Spleen (tissue), 7 donors: ENCODE data around the gene TMC5.

Source experiments
- POLR2A ChIP-seq, 3 donors: fragments of 450-650 bp; IDR thresholded peaks; one replicate each; pipeline ENCODE4 v1.5.1; 2017; ENCODE audit warnings: antibody characterized with exemption in 3 of 3, mild to moderate bottlenecking in 1 of 3
- POLR2AphosphoS5 ChIP-seq, 3 donors: sonication (generic); formaldehyde crosslinking; IDR thresholded peaks; one replicate each; pipeline ENCODE4 v1.5.1; 2017; ENCODE audit warnings: antibody characterized with exemption in 3 of 3
- TF ChIP-seq, protein P1 (sequence below), 11 experiments: fragments of 200-600 bp in 7 of 11; fragments of 450-650 bp in 4 of 11; sonication (generic) in 4 of 11; IDR thresholded peaks in 8 of 11; conservative IDR thresholded peaks in 3 of 11; 1 replicate in 7 of 11; 2 replicates in 4 of 11; pipeline versions ENCODE4 v1.4.0 to v1.8.0; 2016 to 2021; ENCODE audit warnings: antibody characterized with exemption in 11 of 11, inconsistent platforms in 4 of 11, mild to moderate bottlenecking in 1 of 11
- donor health status: DM: no; HTN: no; CAD: no; lungs with moderate emphysema.
- donor health status: DM: no; HTN: no; CAD: no.
- donor health status: DM: no; HTN: no; CAD: no.

DNA sequence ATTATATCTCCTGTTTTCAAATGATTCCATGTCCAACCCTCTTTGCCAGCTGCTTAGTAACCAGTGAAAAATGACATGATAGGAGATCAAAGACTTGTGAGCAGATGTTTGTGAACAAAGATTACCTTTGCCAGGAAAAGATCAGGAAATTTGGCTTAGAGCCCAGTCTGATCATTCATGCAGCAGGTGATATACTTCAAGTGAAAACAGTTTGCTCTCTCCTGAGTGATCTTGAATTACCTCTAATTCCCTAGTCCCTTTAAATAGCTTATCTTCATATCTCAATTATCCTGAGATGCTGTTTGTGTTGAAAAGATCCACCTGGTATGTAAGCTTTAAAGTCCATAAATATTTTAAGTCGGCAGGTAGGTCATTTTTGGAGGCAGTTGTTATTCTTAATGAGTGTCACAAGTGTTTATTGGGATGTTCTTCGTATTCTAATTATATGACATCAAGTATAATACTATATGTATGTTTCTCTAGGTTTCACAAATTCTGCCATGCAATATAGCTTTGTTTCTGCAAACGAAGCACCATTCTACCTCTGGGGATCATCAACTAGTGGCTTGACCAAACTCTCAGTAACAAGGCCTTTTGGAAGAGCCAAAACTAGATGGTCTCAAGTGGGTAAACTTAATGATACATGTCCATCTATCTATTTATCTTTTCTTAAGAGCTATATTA lies 124.6 kb downstream of the TMC5 start:
- TF ChIP-seq, protein P1, sequence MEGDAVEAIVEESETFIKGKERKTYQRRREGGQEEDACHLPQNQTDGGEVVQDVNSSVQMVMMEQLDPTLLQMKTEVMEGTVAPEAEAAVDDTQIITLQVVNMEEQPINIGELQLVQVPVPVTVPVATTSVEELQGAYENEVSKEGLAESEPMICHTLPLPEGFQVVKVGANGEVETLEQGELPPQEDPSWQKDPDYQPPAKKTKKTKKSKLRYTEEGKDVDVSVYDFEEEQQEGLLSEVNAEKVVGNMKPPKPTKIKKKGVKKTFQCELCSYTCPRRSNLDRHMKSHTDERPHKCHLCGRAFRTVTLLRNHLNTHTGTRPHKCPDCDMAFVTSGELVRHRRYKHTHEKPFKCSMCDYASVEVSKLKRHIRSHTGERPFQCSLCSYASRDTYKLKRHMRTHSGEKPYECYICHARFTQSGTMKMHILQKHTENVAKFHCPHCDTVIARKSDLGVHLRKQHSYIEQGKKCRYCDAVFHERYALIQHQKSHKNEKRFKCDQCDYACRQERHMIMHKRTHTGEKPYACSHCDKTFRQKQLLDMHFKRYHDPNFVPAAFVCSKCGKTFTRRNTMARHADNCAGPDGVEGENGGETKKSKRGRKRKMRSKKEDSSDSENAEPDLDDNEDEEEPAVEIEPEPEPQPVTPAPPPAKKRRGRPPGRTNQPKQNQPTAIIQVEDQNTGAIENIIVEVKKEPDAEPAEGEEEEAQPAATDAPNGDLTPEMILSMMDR (IDR thresholded peaks at IDR 0.05 in 8 of 11, conservative IDR thresholded peaks at IDR 0.05 in 3 of 11): no peak
- TF ChIP-seq POLR2AphosphoS5 (IDR thresholded peaks at IDR 0.05) (no peak), POLR2A (IDR thresholded peaks at IDR 0.05) (no peak)
